GM18511 (cell line): Measurements from ENCODE around the gene MCC.
"Not testable (repeated sequence)": the region's sequence is repeated elsewhere in the genome, so short reads cannot be mapped to it uniquely, and the experiment has no call there.

ENCODE experiments used
- ATAC-seq: cut with Tn5 transposase; IDR thresholded peaks from one replicate; pipeline ENCODE4 v1.9.1; 2021; ENCODE audit warnings: mild to moderate bottlenecking, moderate library complexity; ENCODE audit not compliant: unreplicated experiment

The MCC gene

DNA sequence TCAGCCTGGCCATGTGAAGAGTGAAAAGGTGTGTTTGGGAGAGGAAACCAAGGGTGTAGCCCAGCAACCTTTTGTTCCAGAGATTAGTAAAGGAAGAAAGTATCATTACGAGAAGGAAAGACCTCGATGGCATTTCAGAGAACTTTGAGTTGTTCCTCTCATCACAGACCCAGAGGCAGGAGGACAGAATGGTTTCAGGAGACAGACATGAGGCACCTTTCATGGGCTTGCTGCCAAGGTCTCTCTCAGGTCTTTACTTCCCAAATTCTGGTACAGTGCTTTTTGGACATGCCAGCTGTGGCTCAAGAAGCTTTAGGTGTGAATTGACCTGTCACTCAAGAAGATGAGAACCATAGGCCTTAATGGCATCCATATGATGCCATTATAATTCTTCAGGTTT, 2.8 kb upstream of the MCC start:
- ATAC-seq, result no peak

DNA sequence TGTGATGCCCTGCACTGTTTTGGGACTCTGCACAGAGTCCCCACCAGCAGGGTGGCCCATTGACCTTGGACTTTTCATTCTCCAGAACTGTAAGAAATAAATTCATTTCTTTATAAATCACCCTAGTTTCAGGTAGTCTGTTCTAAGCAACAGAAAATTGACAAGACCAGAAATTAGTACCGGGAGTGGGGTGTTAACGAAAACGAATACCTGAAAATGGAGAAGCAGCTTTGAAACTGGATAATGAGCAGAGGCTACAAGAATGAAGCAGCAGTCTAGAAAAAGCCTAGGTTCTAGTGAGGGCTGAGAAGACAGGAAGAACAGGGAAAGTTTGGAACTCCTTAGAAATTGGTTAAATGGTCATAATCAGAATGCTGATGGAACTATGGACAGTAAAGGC, 2.1 kb upstream of the MCC start:
- ATAC-seq, result no peak

DNA sequence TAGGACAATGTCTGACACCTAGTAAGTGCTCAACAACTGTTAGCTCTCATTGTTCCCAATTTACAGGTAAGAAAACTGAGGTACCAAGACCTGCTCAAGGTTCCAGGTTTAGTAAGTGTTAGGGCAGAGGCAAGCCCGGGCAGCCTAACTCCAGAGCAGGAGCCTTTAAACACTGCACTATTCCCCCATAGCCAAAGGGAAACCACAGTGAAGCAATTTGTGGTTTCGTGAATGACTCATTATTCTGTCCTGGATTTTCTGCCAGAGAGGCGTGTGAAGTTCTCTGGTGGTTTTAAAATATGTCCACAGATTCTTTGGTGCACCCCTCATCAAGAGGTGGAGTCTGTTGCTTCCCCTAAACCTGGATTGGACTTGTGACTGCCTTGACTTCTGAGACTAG, 1.0 kb upstream of the MCC start:
- peak; percentile 80 for ATAC-seq

DNA sequence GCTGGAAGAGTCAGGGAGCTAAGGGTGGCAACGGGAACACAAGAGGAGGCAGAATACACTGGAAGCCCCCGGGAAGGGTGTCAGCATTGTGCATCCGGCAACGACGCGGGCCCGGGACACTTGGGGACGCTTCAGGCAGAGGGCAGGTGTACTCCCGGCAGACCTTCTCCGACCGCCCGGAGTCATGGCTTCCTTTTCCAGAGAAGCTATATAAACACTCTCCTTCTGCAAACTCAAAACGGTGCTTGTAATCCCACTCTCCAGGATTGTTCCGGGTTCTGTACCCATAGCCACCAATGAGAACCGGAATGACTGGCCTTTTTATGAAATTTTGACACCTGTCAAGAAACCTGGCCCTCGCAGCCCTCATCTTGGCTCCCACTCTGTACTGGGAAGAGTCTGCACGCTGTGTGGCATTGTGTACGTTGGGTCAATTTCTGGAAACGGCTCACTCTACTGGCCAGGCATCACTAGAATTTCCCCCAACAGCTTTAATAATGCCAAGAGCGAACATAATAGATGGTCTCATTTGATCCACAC, 462 bp upstream of the MCC start:
- peak; percentile 4 for ATAC-seq

DNA sequence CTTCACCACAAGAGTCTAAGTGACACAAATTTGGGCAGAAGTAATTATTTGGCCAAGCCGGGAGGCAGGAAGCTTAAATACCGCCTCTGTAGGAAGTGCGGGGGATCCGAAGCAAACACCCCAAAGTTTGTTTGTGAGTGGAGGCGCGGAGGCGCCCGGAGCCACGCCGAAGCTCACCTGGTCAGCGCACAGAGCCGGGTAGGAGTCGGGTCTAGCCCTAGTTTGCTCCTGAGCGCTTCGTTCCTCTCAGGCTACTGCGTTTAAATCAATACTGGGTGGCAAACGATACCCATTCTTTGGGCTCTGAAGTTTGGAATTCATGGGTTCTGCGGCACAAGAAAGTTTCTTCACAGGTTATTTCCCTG, 855 bp downstream of the MCC start:
- ATAC-seq, result no peak

DNA sequence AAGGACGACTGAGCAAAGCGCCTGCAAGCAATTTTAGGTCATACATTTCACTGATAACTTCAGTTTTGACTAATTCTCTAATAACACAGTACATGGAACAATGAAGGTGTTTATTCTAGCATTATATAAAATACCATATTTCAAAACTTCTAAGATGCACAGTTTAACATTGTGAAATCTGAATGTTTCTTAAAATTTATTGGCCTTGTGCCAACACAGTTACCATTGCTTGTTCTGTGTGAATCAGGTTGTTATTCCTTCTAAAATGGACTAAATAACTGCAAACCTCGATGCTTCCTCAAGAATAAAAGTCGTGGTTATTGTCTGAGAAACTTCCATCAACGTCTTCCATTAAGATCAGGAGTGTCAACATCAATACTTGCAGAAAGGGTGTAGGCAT, 8.0 kb downstream of the MCC start:
- ATAC-seq, result no peak

DNA sequence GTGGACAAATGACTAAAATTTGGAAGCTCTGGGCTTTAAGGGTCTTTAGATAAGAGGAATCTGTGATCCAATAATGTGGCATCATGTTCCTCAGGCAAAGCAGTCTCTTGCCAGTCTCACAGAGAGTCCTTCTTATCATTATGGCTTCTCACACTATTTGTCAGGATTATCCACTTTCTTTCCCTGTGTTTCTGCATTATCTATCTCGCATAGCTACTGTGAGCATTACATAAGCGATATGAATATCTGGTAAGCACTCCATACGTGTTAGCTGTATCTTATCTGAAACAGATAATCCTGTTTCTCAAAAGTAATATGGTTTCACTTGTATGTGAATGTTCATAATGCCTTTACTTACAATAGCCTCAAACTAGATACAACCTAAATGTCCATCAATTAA, 9.6 kb downstream of the MCC start:
- ATAC-seq, result no peak

DNA sequence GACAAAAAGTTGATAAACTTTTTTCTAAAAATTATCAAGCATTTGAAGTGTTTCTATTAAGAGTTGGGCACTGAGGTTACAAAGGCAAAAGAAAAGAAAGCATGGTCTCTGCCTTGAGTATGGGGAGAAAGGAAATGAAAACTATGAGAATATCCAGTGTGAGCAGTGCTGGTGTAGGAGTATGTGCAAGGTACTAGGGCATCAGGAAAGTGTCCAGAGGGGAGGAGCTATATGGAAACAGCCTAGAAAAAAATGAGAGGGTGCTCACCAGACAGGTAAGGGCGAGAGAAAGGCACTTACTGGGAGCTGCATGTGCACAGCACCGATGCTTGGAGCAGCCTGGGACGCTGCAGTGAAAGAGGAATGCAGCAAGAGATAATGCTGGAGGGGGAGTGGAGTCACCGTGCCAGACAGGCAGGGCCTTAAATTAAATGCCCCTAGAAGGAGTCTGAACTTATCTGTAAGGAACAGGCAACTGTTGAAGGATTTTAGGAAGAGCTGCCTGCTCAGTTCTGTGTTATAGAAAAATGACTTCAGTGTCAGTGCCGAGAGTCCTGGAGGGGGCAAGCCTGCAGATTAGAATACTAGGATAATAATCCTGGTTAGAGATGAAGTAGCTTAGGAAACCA, 14.0 kb downstream of the MCC start:
- ATAC-seq, result no peak

DNA sequence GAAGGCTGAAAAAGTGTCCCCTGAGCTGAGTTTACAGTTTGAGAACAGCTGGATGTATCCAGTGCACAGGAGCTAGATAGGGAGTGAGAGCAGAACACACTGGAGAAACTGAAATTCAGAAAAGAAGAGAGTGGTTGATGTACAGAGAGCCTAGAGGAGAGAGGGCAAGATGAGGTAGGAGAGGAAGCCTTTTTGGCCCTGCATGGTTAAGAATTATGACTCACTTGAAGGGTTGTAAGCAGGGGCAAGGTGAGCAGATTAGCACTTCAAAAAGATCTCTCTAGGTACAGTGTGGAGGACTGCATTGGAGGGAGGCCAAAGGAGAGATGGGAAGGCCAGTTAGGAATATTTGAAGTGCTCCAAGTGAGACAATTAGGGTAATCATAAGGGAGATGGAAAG, 25.2 kb downstream of the MCC start:
- no peak for ATAC-seq

DNA sequence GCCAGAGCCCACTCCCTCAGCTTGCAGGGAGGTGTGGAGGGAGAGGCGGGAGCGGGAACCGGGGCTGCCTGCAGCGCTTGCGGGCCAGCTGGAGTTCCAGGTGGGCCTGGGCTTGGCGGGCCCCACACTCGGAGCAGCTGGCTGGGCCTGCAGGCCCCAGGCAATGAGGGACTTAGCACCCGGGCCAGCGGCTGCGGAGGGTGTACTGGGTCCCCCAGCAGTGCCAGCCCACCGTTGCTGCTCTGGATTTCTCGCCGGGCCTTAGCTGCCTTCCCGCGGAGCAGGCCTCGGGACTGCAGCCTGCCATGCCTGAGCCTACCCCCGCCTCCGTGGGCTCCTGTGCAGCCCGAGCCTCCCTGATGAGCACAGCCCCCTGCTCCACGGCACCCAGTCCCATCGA, 31.1 kb downstream of the MCC start:
- not testable (repeated sequence) for ATAC-seq

DNA sequence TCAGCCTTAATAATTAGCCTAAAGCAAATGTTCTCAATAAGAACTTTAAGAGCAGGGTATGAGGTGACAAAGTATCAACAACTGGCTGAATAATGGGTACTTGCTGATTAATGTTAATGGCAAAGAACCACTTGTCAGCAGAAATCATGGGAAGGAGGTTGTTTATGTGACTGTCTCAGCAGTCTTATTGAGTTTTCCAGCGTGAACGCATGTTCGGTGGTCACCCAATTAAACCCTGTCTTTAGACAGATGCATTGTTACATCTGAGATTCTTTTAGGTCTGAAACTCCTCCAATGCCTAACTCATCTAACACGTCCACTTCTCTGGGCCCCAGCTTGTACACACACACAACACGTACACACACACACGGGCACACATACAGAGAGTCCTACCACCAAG, 35.3 kb downstream of the MCC start:
- no peak for ATAC-seq

DNA sequence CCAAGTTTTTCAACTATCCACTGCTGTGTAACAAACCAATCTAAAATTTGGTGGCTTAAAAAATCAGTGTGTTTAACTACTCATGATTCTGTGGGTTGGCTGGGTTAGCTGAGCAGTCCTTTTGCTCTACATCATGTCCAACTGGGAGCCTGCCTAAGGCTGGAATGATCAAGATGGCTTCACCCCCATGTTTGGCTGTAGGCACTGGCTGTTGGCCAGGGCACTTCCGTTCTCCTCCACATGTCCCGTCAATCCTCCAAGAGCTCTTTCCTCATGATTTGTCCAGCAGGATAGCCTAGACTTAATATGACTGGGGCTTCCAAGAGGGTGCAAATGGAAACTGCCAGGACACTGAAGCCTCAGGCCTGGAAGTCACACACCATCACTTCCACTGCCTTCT, 36.5 kb downstream of the MCC start:
- ATAC-seq, result no peak

DNA sequence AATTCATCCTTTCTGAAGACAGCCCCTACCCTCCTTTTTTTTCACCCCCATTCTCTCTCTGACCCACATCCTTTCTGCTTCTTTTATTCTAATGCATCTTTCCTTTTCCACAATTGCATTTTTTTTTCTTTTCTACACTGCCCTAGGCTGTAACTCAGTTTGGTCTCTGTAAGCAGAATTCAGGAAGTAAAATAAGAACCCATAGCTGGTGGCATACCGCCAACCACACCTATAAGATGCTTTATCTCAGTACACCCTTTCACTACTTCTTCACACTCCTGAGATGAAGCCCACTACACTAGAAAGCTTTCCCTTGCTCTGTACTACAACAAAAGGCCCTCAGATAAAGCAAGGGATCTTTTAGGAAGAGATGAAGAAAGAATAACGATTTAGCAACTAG, 37.3 kb downstream of the MCC start:
- ATAC-seq, result no peak

DNA sequence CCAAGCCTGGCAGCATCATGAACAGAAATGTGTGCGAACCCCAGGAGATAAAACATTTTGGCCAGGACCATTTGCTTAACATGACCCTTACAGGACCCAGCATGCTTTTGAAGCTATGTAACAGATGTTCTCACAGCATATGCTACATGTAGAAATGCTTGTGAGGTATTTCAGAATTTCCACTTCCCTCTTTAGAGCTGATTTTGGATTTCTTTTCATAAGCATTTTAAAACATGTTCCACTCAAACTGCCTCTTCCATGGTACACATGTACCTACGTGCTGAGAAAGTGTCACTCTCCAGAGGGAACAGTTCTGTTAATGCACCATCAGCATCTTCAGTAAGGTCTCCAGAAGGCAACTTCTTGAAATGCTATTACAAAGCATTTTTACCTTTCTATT, 37.8 kb downstream of the MCC start:
- ATAC-seq, result no peak

DNA sequence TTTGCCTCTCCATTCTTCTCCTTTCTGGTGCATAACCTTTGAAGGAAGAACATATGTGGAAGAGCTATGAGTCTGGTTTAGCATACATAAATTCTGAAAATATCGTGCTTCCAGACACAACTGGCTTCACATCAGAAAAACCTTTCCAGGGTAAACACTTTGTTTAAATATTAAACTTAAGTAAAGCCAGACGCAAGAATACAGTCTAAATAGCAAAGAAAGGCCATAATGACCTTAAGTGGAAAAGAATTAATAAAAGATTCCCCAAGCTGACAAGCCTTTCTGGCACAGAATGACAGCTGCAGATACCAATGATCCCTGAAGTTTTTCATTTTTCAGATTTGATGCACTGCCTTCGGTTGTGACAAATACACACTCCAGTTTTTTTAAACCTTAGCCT, 40.0 kb downstream of the MCC start:
- no peak for ATAC-seq

DNA sequence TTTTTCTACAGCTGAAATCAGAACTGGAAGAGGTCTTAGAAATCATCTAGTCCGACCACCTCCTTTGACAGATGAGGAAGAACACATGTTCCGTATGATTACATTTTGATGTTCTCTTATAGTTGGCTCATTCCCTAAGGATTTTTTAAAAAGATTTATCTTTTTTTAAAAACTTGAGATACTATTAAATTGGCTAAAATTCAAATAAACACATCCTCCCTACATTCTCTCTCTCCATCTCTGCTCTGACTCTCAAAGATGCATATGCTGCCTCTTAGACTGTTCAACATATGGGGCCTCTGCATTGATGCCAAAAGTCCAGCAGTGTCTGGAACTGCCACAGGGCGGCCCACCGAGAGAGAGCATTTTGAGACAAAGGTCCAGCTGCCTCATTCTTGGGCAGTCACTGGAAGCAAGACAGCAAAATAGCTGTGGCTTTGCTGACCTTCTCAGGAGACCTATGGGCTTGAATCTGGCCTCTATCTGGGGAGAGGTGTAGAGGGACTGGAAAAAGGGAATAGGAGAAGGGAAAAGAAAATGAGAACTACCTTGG, 40.7 kb downstream of the MCC start:
- no peak for ATAC-seq

DNA sequence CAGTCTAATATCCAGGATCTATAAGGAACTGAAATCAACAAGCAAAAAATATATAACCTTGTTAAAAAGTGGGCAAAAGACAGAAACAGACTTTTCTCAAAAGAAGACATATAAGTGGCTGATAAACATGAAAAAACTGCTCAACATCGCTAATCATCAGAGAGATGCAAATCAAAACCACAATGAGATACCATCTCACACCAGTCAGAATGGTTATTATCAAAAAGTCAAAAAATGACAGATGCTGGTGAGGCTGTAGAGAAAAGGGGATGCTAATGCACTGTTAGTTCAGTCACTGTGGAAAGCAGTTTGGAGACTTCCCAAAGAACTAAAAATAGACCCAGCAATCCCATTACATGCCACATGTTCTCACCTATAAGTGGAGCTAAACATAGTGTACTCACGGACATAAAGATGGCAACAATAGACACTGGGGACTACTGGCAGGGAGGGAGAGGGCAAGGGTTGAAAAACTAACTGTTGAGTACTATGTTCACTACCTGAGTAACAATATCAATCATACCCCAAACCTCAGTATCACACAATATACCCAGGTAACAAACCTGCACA, 41.8 kb downstream of the MCC start:
- ATAC-seq, result no peak

DNA sequence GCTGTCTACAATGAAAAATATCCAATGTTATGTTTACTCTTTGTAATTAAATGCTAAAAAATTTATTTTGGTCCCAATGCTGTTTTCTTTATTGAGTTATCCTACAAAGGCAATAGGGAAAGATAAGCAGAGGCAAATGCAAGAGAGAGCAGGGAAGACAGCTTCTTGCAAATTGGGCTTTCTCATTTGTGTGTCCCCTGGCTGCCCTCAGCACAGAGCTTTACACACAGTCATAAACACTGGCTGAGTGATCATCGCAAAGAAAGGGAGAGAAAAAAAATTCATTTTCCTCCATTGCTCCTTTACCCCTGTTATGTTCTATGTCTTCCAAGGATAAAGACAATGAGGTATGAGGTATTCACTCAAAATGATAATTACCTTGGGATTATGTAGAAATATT, 51.1 kb downstream of the MCC start:
- ATAC-seq, result no peak

DNA sequence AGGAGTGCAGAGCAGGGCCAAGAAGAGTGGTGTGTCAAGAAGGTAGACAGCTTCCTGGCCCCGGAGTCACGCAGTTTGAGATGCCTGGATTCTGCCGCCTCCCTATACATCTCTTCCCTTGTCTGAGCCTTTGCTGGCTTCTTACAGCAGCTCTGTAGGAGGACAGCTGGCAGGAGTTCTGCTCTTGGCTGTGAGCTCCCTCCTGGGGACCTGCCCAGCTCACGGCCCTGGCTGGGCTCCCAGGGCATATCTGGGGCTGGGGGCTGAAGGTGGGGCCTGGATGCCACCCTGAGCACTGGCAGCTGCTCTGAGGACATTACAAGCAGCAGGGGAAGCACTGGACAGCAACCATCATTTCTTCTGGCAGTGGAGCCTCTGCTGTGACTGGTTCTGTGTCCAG, 52.7 kb downstream of the MCC start:
- ATAC-seq, result no peak

DNA sequence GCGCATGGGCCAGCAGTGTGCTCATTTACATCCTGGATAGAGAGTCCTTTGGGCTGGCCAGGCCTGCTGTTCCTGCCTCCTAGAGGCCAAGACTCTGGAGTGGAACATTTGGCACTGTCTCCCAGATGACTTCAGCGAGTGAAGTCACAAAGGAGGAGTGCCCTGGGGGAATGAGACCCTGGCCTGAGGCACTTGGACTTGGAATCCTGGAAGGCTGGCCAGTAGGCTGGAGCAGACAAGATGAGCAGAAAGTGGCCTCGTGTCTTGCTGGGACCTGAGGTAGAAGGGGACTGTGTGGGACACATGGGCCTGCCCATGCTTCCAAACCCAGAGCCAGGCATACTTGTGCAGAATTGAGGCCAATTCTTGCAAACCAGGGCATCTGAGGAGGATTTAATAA, 53.4 kb downstream of the MCC start, which contains the start of gene TSSK1B:
Gene TSSK1B, minus strand, starts transcription at position 101 of the 400 bp plus-strand sequence. CDS start 150 bp downstream, outside the sequence.
- ATAC-seq, result no peak

DNA sequence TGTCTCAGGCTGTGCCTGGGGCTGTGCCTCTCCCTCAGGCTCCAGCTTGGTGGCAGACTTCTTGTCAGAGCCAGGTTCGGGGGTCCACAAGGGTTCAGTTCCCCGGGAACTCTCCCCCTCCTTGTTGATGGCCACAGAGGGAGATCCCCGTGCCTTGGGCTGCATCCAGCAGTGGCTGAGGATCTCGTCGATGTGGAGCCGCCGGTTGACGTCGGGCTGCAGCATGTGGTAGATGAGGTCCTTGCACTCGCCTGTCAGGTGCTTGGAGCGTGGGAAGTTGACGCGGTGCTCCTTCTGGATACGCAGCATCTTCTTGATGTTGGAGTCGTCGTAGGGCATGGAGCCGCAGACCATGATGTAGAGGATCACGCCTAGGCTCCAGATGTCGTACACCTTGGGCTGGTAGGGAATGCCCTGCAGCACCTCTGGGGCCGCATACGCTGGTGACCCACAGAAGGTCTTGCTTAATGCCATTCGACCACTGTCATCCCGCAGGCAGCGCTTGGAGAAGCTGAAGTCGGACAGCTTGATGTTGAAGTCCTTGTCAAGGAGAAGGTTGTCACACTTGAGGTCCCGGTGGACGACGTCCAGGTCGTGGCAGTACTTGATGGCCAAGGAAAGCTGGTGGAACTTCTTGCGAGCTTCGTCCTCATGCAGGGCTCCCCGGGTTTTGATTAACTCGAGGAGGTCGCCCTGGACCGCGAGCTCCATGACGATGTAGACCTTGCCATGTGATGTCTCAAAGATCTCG, 54.2 kb downstream of the MCC start:
- ATAC-seq, result no peak

DNA sequence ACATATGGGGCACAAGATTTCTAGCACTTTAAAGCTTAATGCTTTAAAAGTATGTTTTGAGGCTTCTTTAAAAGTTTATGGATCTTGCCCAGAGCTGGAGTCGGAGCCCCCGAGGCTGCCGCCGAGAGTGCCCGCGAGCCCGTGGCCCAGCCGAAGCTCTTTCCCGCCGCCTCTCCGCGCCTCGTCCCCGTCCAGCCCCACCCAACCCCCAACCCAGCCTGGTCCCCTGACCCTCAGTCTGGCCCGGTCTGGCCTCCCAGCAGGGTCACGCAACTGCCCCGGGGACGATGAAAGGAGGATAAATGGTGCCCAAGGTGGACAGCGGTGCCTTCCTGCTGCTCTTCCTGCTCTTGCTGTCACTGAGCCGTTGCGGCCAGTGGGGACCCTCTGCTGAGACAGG, 55.2 kb downstream of the MCC start:
- ATAC-seq, result no peak
